ENCODE data around the gene R3HDM4. TPM values are rescaled to one million over a fixed set of nuclear protein-coding genes. Genes with fewer than 3 reads are reported as not detected.
A peak's percentile ranks its signal among the peaks of the same experiment; 100 is the strongest.

R3HDM4 gene
- total and polyA plus RNA-seq, 9 of the 15 experiments (the other 6 are each of a cell fraction or from before 2014, with no cell fraction given), result 3.2 to 154 (median 59.0) TPM

GRCh38 chr19:961866-962620, 49.0 kb upstream of the R3HDM4 start (continued):
- TF ChIP-seq AFF1 (IDR thresholded peaks at IDR 0.05; ENCODE audit: low read depth in 1 of 2, partially characterized antibody in 2 of 2) (no peak), TRIM24 (IDR thresholded peaks at IDR 0.05) (peak in 1 of 2 experiments; percentile 54; a peak in 2 of 4 replicates), RBM34 (IDR thresholded peaks at IDR 0.05; ENCODE audit: borderline replicate concordance, insufficient read depth, low read length) (no peak), NR4A1 (CRISPR knock-in tag; IDR thresholded peaks at IDR 0.05) (no peak), NR4A1 (tag; IDR thresholded peaks at IDR 0.05) (no peak), DPF2 (IDR thresholded peaks at IDR 0.05) (peak; percentile 87), CREB1 (IDR thresholded peaks at IDR 0.05) (peak; percentile 29; the same call in 1 of the 2 replicates), CREB1 (CRISPR knock-in tag; IDR thresholded peaks at IDR 0.05) (no peak), FOXJ2 (tag; IDR thresholded peaks at IDR 0.05) (peak; percentile 76), SMAD4 (CRISPR knock-in tag; conservative IDR thresholded peaks at IDR 0.05) (peak; percentile 63), MYNN (IDR thresholded peaks at IDR 0.05) (peak; percentile 63; the same call in 1 of the 2 replicates), MYNN (CRISPR knock-in tag; IDR thresholded peaks at IDR 0.05) (no peak), KDM1A (IDR thresholded peaks at IDR 0.05) (peak; percentile 76 to 85), FOXA3 (CRISPR knock-in tag; conservative IDR thresholded peaks at IDR 0.05 in 1 of 2, IDR thresholded peaks at IDR 0.05 in 1 of 2) (peak; percentile 90 to 97), HDAC2 (IDR thresholded peaks at IDR 0.05) (peak; percentile 93), ELF2 (CRISPR knock-in tag; IDR thresholded peaks at IDR 0.05) (no peak), MAFG (tag; conservative IDR thresholded peaks at IDR 0.05) (no peak), MAFK (IDR thresholded peaks at IDR 0.05; ENCODE audit: low read length) (no peak), POLR2AphosphoS5 (IDR thresholded peaks at IDR 0.05; ENCODE audit: control insufficient read depth, insufficient read depth, low read depth, low read length) (peak; percentile 61; the same call in 1 of the 2 replicates), GATAD2A (IDR thresholded peaks at IDR 0.05) (no peak; the same call in 1 of the 2 replicates), TEAD4 (IDR thresholded peaks at IDR 0.05; ENCODE audit: low read length) (peak; percentile 64), TEAD4 (CRISPR knock-in tag; IDR thresholded peaks at IDR 0.05; ENCODE audit: borderline replicate concordance) (no peak), IRF9 (tag; IDR thresholded peaks at IDR 0.05) (no peak), SRF (CRISPR knock-in tag; IDR thresholded peaks at IDR 0.05) (peak in 1 of 2 experiments; percentile 43; a peak in 1 of 4 replicates), EP300 (IDR thresholded peaks at IDR 0.05; ENCODE audit: low read length) (peak; percentile 76; the same call in 1 of the 2 replicates)

Measured in K562 (cell line).